ENCODE results near the gene TRAF7. TPM values are rescaled to one million over a fixed set of nuclear protein-coding genes. Genes with fewer than 3 reads are reported as not detected.

Gene TRAF7
- total and polyA plus RNA-seq, 2 of the 8 experiments (the other 6 are each of a cell fraction or from before 2014, with no cell fraction given), result 96.8 to 148 TPM

- ChIA-PET POLR2A (ENCODE audit: partially characterized antibody) (interaction anchor here (0.6 to 15.0 kb wide), 10 partner anchors 8 to 98 kb away, joined by 3 to 312 read pairs (median 3); partner anchors contain the start of gene CASKIN1), CTCF (ENCODE audit: partially characterized antibody) (interaction anchor here (0.6 to 2.0 kb wide), 3 partner anchors 19 to 1680 kb away, joined by 3 to 6 read pairs (median 3); no protein-coding TSS in a partner anchor)
- Histone ChIP-seq H3K27me3 (replicated peaks in 1 of 4; ENCODE audit: control insufficient read depth in 3 of 4, extremely low read depth in 1 of 4, insufficient read depth in 3 of 4, low read length in 3 of 4) (no peaks in the 10 kb centered on the region), H3K9me3 (ENCODE audit: insufficient read depth in 2 of 2, low read depth in 1 of 2, low read length in 1 of 2) (peaks cover 0 to 10% of the 10 kb centered on the region in 2 experiments; a peak in 1 of 4 replicates), H3K56ac (replicated peaks; ENCODE audit: insufficient read length, low read depth, low read length) (no peak overlapping the region), H2AFZ (ENCODE audit: low read length) (no peak overlapping the region), H2BK5ac (ENCODE audit: low read depth, low read length) (no peak overlapping the region), H3K23me2 (ENCODE audit: low read depth, low read length) (peaks cover 7% of the 10 kb centered on the region; the same call in 1 of the 2 replicates), H4K5ac (ENCODE audit: insufficient read length, low read depth, low read length) (no peak overlapping the region), H3K4me1 (replicated peaks in 1 of 4; ENCODE audit: control insufficient read depth in 3 of 4, insufficient read depth in 4 of 4, low read length in 3 of 4) (peaks cover 0 to 32% (median 19%) of the 10 kb centered on the region in 4 experiments; a peak in 5 of 7 replicates), H2BK20ac (ENCODE audit: low read length) (no peak overlapping the region), H3K36me3 (ENCODE audit: control insufficient read depth in 2 of 4, insufficient read depth in 4 of 4, low read length in 3 of 4) (peaks cover 0 to 9% (median 3%) of the 10 kb centered on the region in 4 experiments; a peak in 5 of 8 replicates), H3K4me2 (ENCODE audit: insufficient read depth in 1 of 2, low read depth in 2 of 2, low read length in 2 of 2) (no peak overlapping the region), H3K4ac (replicated peaks; ENCODE audit: insufficient read length, low read depth, low read length) (no peak overlapping the region), H3K18ac (ENCODE audit: extremely low read depth, low read length) (no peak overlapping the region), H2BK120ac (replicated peaks; ENCODE audit: low read depth, low read length) (no peak overlapping the region), H3K14ac (ENCODE audit: insufficient read length) (no peak overlapping the region), H4K20me1 (replicated peaks in 1 of 2; ENCODE audit: control insufficient read depth in 1 of 2, insufficient read depth in 2 of 2, low read length in 2 of 2) (peaks cover 30 to 55% of the 10 kb centered on the region in 2 experiments), H2AK5ac (ENCODE audit: low read depth, low read length) (no peak overlapping the region; the same call in 1 of the 2 replicates), H3K79me2 (ENCODE audit: control insufficient read depth in 1 of 2, insufficient read depth in 2 of 2, low read length in 2 of 2) (peaks cover 44 to 86% of the 10 kb centered on the region in 2 experiments), H2BK15ac (ENCODE audit: low read length) (no peak overlapping the region), H3K23ac (ENCODE audit: insufficient read length) (no peak overlapping the region), H4K91ac (replicated peaks; ENCODE audit: insufficient read length, low read length) (no peak overlapping the region), H3K79me1 (ENCODE audit: low read depth, low read length) (peaks cover 25% of the 10 kb centered on the region), H3K9ac (replicated peaks in 1 of 4; ENCODE audit: extremely low read depth in 1 of 4, low read depth in 3 of 4, low read length in 3 of 4) (peak overlapping the region in 1 of 4 experiments; percentile 13; a peak in 1 of 7 replicates), H3K27ac (ENCODE audit: low read depth, low read length) (0 out of 2 replicates have a peak overlapping the region, but pooled peaks have one; percentile 7), H4K8ac (ENCODE audit: extremely low read depth, insufficient read depth, low read length) (no peak overlapping the region; the same call in none of the 2 replicates), H2BK12ac (ENCODE audit: low read depth, low read length) (no peak overlapping the region), H3K4me3 (ENCODE audit: extremely low read depth in 1 of 4, insufficient read depth in 2 of 4, low read depth in 3 of 4, low read length in 4 of 4) (no peak overlapping the region)
- no peak for DNase-seq (ENCODE audit: low read depth in 1 of 2, low spot score in 2 of 2)
- 78% methylated on average over 18 of the region's 24 CpGs; no CpG with 5 or more reads in 1 of the 2 experiments for WGBS, 2 experiments (ENCODE audit: extremely low coverage in 1 of 2, insufficient coverage in 1 of 2, insufficient read length in 1 of 2, insufficient replicate concordance in 2 of 2, low coverage in 1 of 2, low lambda C conversion rate in 2 of 2, missing lambda C conversion rate in 1 of 2)
- FAIRE-seq, result no peak
- no peak for TF ChIP-seq TCF12 (IDR thresholded peaks at IDR 0.05; ENCODE audit: low read depth, low read length)
- no peak for TF ChIP-seq RNF2 (IDR thresholded peaks at IDR 0.05; ENCODE audit: borderline replicate concordance, low read depth, low read length, missing control alignments, poor library complexity, severe bottlenecking)
- no peak for TF ChIP-seq TEAD4 (IDR thresholded peaks at IDR 0.05; ENCODE audit: low read depth, low read length)
- TF ChIP-seq KDM5A (IDR thresholded peaks at IDR 0.05; ENCODE audit: low read length), result no peak
- TF ChIP-seq USF2 (IDR thresholded peaks at IDR 0.05; ENCODE audit: low read length), result no peak
- TF ChIP-seq CREB1 (IDR thresholded peaks at IDR 0.05), result no peak
- TF ChIP-seq SIN3A (conservative IDR thresholded peaks at IDR 0.05 in 1 of 2, IDR thresholded peaks at IDR 0.05 in 1 of 2; ENCODE audit: low read depth in 1 of 2, low read length in 2 of 2), result no peak
- TF ChIP-seq ATF3 (IDR thresholded peaks at IDR 0.05; ENCODE audit: insufficient read depth, low read depth, low read length), result no peak
- no peak for TF ChIP-seq RXRA (IDR thresholded peaks at IDR 0.05; ENCODE audit: insufficient read depth, low read depth, low read length)
- TF ChIP-seq CEBPB (IDR thresholded peaks at IDR 0.05; ENCODE audit: low read depth, low read length), result no peak
Observed at GRCh38 chr16:2159175-2159838, 3.7 kb downstream of the TRAF7 start.
